ENCODE results near the gene NOTCH4. TPM values are rescaled to one million over a fixed set of nuclear protein-coding genes. Genes with fewer than 3 reads are reported as not detected.
"Not testable (repeated sequence)": the region's sequence is repeated elsewhere in the genome, so short reads cannot be mapped to it uniquely, and the experiment has no call there.

The NOTCH4 gene
- polyA plus RNA-seq, 2 donors = 6.5 to 17.8 TPM

- peak overlapping the region; percentile 72 to 79 for H3K4me3 ChIP-seq (ENCODE audit: low read depth in 1 of 2, low read length in 2 of 2)
- peaks cover 0 to 10% of the 10 kb centered on the region in 2 donors for H3K4me1 ChIP-seq (ENCODE audit: control insufficient read depth in 2 of 2, insufficient read depth in 2 of 2, low read length in 1 of 2)
- no peaks in the 10 kb centered on the region for H3K27me3 ChIP-seq (ENCODE audit: control insufficient read depth in 1 of 2, insufficient read depth in 2 of 2, low read length in 2 of 2)
- H3K36me3 ChIP-seq (ENCODE audit: control insufficient read depth in 2 of 2, insufficient read depth in 2 of 2, low read length in 1 of 2) = no peaks in the 10 kb centered on the region
- H3K9me3 ChIP-seq (ENCODE audit: control insufficient read depth in 2 of 2, insufficient read depth in 1 of 2, low read depth in 1 of 2, low read length in 1 of 2) = no peaks in the 10 kb centered on the region
- WGBS, 2 donors = 43 to 50% methylated on average over 28 of the region's 28 CpGs
- peak overlapping the region; percentile 98 to 99 for H3K27ac ChIP-seq (ENCODE audit: low read depth in 2 of 2, low read length in 1 of 2)
These were observed 26.9 kb downstream of the NOTCH4 start for GRCh38 chr6:32196682-32197616.

DNA sequence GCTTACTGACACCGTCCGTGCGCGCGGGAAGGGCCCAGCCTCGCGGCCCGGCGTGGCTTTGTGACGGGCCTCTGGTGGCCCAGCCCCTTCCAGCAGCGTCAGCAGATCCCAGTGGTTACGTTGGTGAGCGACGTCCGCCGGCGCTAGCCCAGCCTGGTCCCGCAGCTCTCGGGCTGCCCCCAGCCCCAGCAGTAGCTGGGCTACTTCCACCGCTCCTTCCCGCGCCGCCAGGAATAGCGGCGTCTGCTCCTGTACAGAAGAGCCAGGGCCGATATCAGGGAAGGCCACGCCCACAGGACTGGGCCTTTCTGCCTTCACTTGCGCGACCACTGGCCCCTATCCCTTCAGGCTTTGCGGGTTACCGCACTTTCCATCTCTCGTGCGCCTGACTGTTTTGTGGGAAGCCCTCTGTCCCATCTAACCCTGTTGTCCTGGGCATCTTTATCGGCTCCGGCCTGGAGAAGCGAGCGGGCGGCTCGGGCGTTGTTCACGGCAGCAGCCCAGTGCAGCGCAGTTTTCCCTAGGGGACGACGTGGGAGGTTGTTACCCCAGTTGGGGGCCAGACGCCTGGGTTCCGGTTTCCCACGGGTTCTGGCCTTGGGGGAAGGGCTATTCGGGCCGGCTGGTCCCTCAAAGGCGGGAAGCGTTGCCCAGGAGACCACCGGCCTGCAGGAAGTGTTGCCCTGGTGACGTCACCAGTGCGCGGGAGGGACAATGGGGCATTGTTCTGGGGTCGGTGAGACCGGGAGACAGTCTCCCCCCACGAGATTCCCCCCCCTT lies 27.8 kb downstream of the NOTCH4 start:
- Histone ChIP-seq H3K4me3 (ENCODE audit: low read depth in 1 of 2, low read length in 2 of 2) (peak overlapping the region; percentile 72 to 79), H3K36me3 (ENCODE audit: control insufficient read depth in 2 of 2, insufficient read depth in 2 of 2, low read length in 1 of 2) (no peaks in the 10 kb centered on the region), H3K27me3 (ENCODE audit: control insufficient read depth in 1 of 2, insufficient read depth in 2 of 2, low read length in 2 of 2) (no peaks in the 10 kb centered on the region), H3K27ac (ENCODE audit: low read depth in 2 of 2, low read length in 1 of 2) (peak overlapping the region; percentile 98 to 99), H3K9me3 (ENCODE audit: control insufficient read depth in 2 of 2, insufficient read depth in 1 of 2, low read depth in 1 of 2, low read length in 1 of 2) (no peaks in the 10 kb centered on the region), H3K4me1 (ENCODE audit: control insufficient read depth in 2 of 2, insufficient read depth in 2 of 2, low read length in 1 of 2) (peaks cover 0 to 10% of the 10 kb centered on the region in 2 donors)
- 0% methylated on average over 48 to 58 of the region's 58 CpGs for WGBS, 2 donors

- 1% methylated on average over 25 of the region's 25 CpGs for WGBS, 2 donors
- no peaks in the 10 kb centered on the region for H3K9me3 ChIP-seq (ENCODE audit: control insufficient read depth in 2 of 2, insufficient read depth in 1 of 2, low read depth in 1 of 2, low read length in 1 of 2)
- peaks cover 0 to 10% of the 10 kb centered on the region in 2 donors for H3K4me1 ChIP-seq (ENCODE audit: control insufficient read depth in 2 of 2, insufficient read depth in 2 of 2, low read length in 1 of 2)
- no peaks in the 10 kb centered on the region for H3K36me3 ChIP-seq (ENCODE audit: control insufficient read depth in 2 of 2, insufficient read depth in 2 of 2, low read length in 1 of 2)
- peak overlapping the region; percentile 72 to 79 for H3K4me3 ChIP-seq (ENCODE audit: low read depth in 1 of 2, low read length in 2 of 2)
- no peaks in the 10 kb centered on the region for H3K27me3 ChIP-seq (ENCODE audit: control insufficient read depth in 1 of 2, insufficient read depth in 2 of 2, low read length in 2 of 2)
- peak overlapping the region; percentile 83 to 99 for H3K27ac ChIP-seq (ENCODE audit: low read depth in 2 of 2, low read length in 1 of 2)
These were observed 28.3 kb downstream of the NOTCH4 start for GRCh38 chr6:32195652-32195901.

- Histone ChIP-seq H3K4me3 (ENCODE audit: low read depth in 1 of 2, low read length in 2 of 2) (peak overlapping the region; percentile 19 to 30), H3K27ac (ENCODE audit: low read depth in 2 of 2, low read length in 1 of 2) (peak overlapping the region; percentile 83 to 91), H3K9me3 (ENCODE audit: control insufficient read depth in 2 of 2, insufficient read depth in 1 of 2, low read depth in 1 of 2, low read length in 1 of 2) (no peaks in the 10 kb centered on the region), H3K27me3 (ENCODE audit: control insufficient read depth in 1 of 2, insufficient read depth in 2 of 2, low read length in 2 of 2) (no peaks in the 10 kb centered on the region), H3K4me1 (ENCODE audit: control insufficient read depth in 2 of 2, insufficient read depth in 2 of 2, low read length in 1 of 2) (peaks cover 0 to 10% of the 10 kb centered on the region in 2 donors), H3K36me3 (ENCODE audit: control insufficient read depth in 2 of 2, insufficient read depth in 2 of 2, low read length in 1 of 2) (no peaks in the 10 kb centered on the region)
- WGBS, 2 donors = 16 to 18% methylated on average over 15 of the region's 15 CpGs
These were observed 28.8 kb downstream of the NOTCH4 start for GRCh38 chr6:32194825-32195651.

DNA sequence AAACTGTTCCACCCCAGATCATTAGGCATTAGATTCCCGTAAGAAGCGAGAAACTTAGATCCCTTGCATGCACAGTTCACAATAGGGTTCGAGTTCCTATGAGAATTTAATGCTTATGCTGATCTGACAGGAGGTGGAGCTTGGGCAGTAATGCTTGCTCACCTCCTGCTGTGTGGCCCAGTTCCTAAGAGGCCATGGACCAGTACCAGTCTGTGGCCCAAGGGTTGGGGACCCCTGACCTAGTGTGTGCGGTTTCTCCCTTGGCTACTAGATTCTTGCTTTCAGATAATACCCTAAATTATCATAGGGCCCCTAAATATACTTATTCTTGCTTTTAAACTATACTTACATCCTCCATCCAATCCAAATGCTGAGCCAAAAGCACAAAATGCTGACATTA lies 29.5 kb downstream of the NOTCH4 start:
- H3K36me3 ChIP-seq (ENCODE audit: control insufficient read depth in 2 of 2, insufficient read depth in 2 of 2, low read length in 1 of 2) = no peaks in the 10 kb centered on the region
- no peaks in the 10 kb centered on the region for H3K27me3 ChIP-seq (ENCODE audit: control insufficient read depth in 1 of 2, insufficient read depth in 2 of 2, low read length in 2 of 2)
- WGBS, 2 donors = 92% methylated on average over 4 of the region's 4 CpGs
- no peak overlapping the region for H3K27ac ChIP-seq (ENCODE audit: low read depth in 2 of 2, low read length in 1 of 2)
- H3K4me1 ChIP-seq (ENCODE audit: control insufficient read depth in 2 of 2, insufficient read depth in 2 of 2, low read length in 1 of 2) = peaks cover 0 to 10% of the 10 kb centered on the region in 2 donors
- H3K9me3 ChIP-seq (ENCODE audit: control insufficient read depth in 2 of 2, insufficient read depth in 1 of 2, low read depth in 1 of 2, low read length in 1 of 2) = no peaks in the 10 kb centered on the region
- no peak overlapping the region for H3K4me3 ChIP-seq (ENCODE audit: low read depth in 1 of 2, low read length in 2 of 2)

GRCh38 chr6:32193096-32193495 lies 30.8 kb downstream of the NOTCH4 start:
- H3K4me1 ChIP-seq (ENCODE audit: control insufficient read depth in 2 of 2, insufficient read depth in 2 of 2, low read length in 1 of 2); H3K36me3 ChIP-seq (ENCODE audit: control insufficient read depth in 2 of 2, insufficient read depth in 2 of 2, low read length in 1 of 2); H3K9me3 ChIP-seq (ENCODE audit: control insufficient read depth in 2 of 2, insufficient read depth in 1 of 2, low read depth in 1 of 2, low read length in 1 of 2); H3K4me3 ChIP-seq (ENCODE audit: low read depth in 1 of 2, low read length in 2 of 2); H3K27me3 ChIP-seq (ENCODE audit: control insufficient read depth in 1 of 2, insufficient read depth in 2 of 2, low read length in 2 of 2): not testable (repeated sequence)
- 81 to 84% methylated on average over 13 of the region's 13 CpGs for WGBS, 2 donors
- peak overlapping the region; percentile 71 to 85 for H3K27ac ChIP-seq (ENCODE audit: low read depth in 2 of 2, low read length in 1 of 2)

DNA sequence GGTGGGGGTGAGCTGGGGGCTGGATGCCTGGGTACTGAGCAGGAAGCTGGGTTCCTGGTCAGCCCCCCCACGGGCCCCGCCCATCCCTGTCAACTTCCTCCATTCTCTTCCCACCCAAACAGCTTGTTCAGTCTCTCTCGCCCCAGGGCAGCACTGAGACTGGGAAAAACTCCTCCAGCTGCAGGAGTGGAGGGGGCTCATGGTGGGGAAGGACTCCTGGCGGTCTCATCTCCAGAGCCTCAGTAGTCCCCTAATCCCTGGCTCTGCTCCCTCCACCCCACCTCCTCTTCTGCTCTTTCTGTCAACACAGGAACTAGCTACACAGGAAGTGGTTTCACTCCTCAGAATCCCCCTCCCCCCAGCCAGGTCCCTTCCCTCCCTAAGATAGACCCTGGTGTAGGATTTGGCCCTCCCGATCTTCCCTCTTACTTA lies 31.2 kb downstream of the NOTCH4 start, which contains the start of gene GPSM3:
Gene GPSM3, minus strand, starts transcription at position 36 of the 432 bp plus-strand sequence. CDS start 130 bp downstream, outside the sequence.
- H3K27me3 ChIP-seq (ENCODE audit: control insufficient read depth in 1 of 2, insufficient read depth in 2 of 2, low read length in 2 of 2) = no peaks in the 10 kb centered on the region
- H3K9me3 ChIP-seq (ENCODE audit: control insufficient read depth in 2 of 2, insufficient read depth in 1 of 2, low read depth in 1 of 2, low read length in 1 of 2) = no peaks in the 10 kb centered on the region
- H3K4me3 ChIP-seq (ENCODE audit: low read depth in 1 of 2, low read length in 2 of 2) = peak within 1 kb of the TSS; percentile 12 to 42
- H3K27ac ChIP-seq (ENCODE audit: low read depth in 2 of 2, low read length in 1 of 2) = peak within 1 kb of the TSS; percentile 80 to 85
- peaks cover 2 to 11% of the 10 kb centered on the region in 2 donors for H3K4me1 ChIP-seq (ENCODE audit: control insufficient read depth in 2 of 2, insufficient read depth in 2 of 2, low read length in 1 of 2)
- 19 to 28% methylated on average over 4 to 5 of the region's 5 CpGs for WGBS, 2 donors
- peaks cover 0 to 2% of the 10 kb centered on the region in 2 donors for H3K36me3 ChIP-seq (ENCODE audit: control insufficient read depth in 2 of 2, insufficient read depth in 2 of 2, low read length in 1 of 2)

DNA sequence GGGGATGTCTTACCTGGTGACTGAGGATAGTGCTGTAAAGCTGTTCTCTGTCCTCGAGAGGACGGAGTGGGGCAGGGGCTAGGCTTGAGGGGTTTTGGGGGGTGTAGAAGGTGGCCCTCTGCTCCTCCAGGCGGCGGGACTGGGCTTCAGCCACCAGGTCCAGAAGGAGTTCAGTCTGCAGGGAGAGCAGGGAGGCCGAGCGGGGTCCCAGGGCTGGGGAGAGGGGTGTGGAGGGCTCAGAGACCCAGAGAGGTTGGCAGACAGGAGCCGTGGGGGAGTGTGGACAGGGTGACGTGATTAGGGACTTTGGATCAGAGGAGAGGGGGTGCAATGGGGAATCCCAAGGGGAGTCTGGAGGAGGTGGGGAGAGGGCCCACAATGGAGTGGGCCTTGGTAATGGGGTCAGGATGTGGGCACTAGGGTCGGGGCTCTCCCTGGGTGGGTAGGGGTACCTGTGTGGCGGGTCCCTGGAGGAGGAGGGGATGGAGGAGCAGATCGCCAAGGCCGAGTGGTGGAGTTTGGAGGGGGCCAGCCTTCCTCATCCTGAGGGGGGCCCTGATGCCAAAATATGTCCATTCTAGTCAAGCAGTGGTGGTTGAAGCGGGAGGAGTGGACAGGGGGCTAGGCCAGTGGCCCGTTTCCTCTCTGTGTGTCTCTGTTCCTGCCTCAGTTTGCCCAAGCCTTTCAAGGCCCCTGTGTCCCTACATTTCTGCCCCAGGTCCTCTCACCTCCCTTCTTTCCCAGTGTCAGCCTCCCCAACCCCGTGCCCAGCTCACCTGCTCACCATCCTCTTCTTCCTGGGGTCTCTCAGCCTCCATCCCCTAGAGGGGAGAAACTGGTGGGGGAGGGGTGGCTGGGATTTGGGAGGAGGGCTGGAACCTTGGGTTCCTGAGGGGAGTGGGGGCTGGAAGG lies 31.9 kb downstream of the NOTCH4 start:
- H3K27ac ChIP-seq (ENCODE audit: low read depth in 2 of 2, low read length in 1 of 2) = peak overlapping the region; percentile 80 to 85
- H3K9me3 ChIP-seq (ENCODE audit: control insufficient read depth in 2 of 2, insufficient read depth in 1 of 2, low read depth in 1 of 2, low read length in 1 of 2) = no peaks in the 10 kb centered on the region
- WGBS, 2 donors = 63 to 67% methylated on average over 13 to 15 of the region's 15 CpGs
- peaks cover 3 to 13% of the 10 kb centered on the region in 2 donors for H3K4me1 ChIP-seq (ENCODE audit: control insufficient read depth in 2 of 2, insufficient read depth in 2 of 2, low read length in 1 of 2)
- peak overlapping the region; percentile 12 to 42 for H3K4me3 ChIP-seq (ENCODE audit: low read depth in 1 of 2, low read length in 2 of 2)
- H3K36me3 ChIP-seq (ENCODE audit: control insufficient read depth in 2 of 2, insufficient read depth in 2 of 2, low read length in 1 of 2) = peaks cover 0 to 6% of the 10 kb centered on the region in 2 donors
- H3K27me3 ChIP-seq (ENCODE audit: control insufficient read depth in 1 of 2, insufficient read depth in 2 of 2, low read length in 2 of 2) = no peaks in the 10 kb centered on the region

All from esophagus (tissue), 2 donors.